ENCODE results near the gene PNPLA8.
"Not testable (repeated sequence)": the region's sequence is repeated elsewhere in the genome, so short reads cannot be mapped to it uniquely, and the experiment has no call there.

PNPLA8 gene

DNA sequence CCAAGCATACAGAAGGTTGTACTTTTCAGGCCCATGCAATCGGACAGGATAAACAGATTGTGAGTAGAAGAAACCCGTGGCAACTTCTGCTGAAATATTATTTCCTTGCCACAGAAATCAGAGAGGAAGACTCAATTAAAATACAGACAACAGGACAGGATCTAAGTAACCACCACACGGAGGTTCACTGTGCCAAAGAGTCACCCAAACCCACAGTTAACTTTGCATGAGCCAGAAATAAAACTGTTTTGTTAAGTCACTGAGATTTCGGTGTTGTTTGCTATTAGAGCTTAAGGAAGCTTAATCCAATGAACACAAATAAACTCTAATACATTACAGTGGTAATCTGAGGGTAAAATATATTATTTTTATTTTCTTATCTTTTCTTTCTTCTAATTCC is 14.0 kb downstream of the PNPLA8 start:
- no peak overlapping the region for H3K4me3 ChIP-seq (ENCODE audit: low read length)
- TF ChIP-seq CTCF (IDR thresholded peaks at IDR 0.05; ENCODE audit: insufficient read depth, low read depth, low read length, missing control alignments): no peak
- DNase-seq (ENCODE audit: low read depth): no peak

GRCh38 chr7:108504576-108504975 is 21.4 kb downstream of the PNPLA8 start:
- DNase-seq (ENCODE audit: low read depth); H3K4me3 ChIP-seq (ENCODE audit: low read length): not testable (repeated sequence)

DNA sequence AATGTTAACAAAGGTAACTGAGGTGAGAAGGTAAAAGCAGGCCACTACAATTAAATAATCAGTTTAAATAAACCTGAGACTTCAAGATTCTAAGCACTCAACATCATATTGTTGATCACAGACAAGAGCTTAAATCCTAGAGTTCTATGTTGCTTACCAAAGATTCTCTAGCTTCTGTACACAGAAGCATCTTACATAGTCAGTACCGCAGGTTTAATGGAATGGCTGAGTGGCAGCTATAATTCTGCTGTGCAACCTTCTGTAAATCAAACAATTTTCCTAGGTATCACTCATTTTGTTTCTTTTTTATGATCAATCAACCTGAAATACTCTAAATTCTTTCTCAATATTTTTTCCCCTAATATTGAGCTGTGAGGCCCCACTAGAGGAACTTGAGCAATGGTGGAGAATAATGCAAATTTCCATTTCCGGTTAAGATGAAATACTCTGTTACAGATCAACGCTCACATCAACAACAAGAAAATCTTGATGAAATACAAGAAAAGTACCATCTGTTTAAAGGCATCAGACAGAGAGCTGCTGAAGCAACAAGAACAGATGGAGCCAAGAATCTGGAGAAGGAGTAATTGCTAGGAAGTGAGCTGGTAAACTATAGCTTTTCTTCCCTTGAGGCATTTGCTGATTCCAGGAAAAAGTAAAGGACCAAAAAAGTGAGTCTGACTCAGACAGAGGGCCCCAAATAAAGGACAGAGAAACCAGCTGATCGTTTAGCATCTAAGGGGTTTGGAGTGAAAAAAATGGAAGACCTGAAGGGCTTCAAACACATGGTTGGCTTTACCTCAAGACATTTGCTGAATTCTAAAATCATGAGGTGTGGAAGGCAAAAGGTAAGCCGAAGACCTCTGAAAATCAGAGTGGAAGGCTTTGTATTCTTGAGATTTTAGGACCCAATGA is 22.6 kb downstream of the PNPLA8 start:
- no peak for DNase-seq (ENCODE audit: low read depth)
- no peak overlapping the region for H3K4me3 ChIP-seq (ENCODE audit: low read length)
- no peak for TF ChIP-seq CTCF (IDR thresholded peaks at IDR 0.05; ENCODE audit: insufficient read depth, low read depth, low read length, missing control alignments)

DNA sequence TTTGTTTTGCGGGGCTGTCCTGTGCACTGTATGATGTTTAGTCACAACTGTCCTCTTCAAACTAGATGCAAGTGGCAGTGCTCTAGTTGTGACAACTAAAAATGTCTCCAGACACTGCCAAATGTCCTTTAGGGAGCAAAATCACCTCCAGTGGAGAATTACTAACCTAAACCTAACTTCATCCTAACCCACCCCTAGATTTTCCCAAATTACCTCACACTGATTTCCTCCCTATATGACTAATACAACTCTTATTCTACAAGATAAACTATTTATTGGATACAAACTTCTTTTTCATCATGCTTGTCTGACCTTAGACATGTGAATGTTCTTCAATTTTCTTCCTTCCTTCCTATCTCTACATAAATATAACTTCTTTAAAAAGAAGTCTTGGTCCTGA is 26.4 kb downstream of the PNPLA8 start:
- DNase-seq (ENCODE audit: low read depth): peak; percentile 14
- H3K4me3 ChIP-seq (ENCODE audit: low read length): no peak overlapping the region
- no peak for TF ChIP-seq CTCF (IDR thresholded peaks at IDR 0.05; ENCODE audit: insufficient read depth, low read depth, low read length, missing control alignments)

DNA sequence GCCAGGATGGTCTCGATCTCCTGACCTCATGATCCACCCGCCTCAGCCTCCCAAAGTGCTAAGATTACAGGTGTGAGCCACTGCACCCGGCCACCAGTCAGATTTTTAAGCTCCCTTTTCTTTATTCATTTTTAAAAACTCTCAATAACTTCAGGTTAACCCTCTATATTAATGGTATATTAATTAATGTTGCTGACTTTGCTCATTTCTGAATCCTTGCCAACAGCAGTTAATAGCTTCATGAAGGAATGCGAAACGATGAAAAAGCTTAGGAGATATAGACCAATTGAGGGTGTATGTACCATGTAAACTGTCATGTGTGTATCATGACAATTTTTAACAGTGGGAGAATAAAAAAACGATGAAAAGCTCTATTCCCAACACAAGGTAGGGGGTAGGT is 27.5 kb downstream of the PNPLA8 start:
- no peak for TF ChIP-seq CTCF (IDR thresholded peaks at IDR 0.05; ENCODE audit: insufficient read depth, low read depth, low read length, missing control alignments)
- DNase-seq (ENCODE audit: low read depth): no peak

DNA sequence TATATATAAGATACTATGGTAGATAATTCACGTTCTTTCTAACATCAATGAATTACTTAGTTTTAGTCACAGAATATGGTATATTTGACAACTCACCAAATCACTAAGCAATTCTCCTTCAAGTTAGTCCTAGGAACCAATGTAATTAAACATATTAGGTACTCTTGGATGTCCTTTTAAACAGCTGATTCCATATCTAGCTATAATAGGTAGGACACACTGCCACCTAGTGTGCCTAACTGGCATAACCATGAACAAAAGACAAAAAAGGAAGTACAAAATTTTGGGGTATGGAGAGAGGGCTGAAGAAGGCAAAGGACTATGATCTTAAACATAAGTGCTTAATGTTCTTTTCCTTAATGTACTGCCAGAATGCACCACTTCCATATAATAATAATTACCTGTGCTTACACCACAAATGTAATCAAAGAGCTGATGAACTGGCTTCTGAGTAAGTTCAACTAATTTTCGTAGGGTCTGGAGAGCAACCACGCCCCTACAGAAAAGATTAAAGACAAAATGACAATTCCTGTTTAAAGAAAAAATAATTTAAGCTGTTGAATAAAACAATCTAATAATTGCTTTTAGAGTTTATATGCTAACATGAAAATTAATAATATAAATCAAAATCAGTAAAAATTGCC is 28.7 kb downstream of the PNPLA8 start:
- no peak overlapping the region for H3K4me3 ChIP-seq (ENCODE audit: low read length)
- DNase-seq (ENCODE audit: low read depth): peak; percentile 54
- peak; percentile 88 for TF ChIP-seq CTCF (IDR thresholded peaks at IDR 0.05; ENCODE audit: insufficient read depth, low read depth, low read length, missing control alignments)

More for the DNA sequence above, 27.5 kb downstream of the PNPLA8 start:
- H3K4me3 ChIP-seq (ENCODE audit: low read length): no peak overlapping the region

DNA sequence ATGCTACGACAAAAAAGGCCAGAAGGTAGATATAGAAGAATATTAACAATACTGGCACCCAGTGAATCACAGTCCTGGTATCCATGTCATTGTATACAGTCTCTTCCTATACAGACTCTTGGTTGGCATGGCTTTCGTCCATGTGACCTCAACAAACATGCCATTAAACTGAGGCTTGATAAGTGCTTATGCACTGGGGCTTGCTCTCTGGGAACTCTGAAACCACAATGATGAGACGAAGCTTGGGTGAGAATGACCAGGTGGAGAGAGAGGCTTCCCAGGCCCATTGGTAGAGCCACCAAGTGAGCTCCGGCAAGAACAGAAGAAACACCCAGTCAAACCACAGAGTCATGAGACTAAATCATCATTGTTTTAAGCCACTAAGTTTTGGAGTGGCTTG is 33.2 kb downstream of the PNPLA8 start:
- peak; percentile 44 for DNase-seq (ENCODE audit: low read depth)
- TF ChIP-seq CTCF (IDR thresholded peaks at IDR 0.05; ENCODE audit: insufficient read depth, low read depth, low read length, missing control alignments): no peak
- H3K4me3 ChIP-seq (ENCODE audit: low read length): no peak overlapping the region
